HG03558 (cell line): ENCODE data around the gene GAREM2.

Source experiments
- ATAC-seq: cut with Tn5 transposase; IDR thresholded peaks from one replicate; pipeline ENCODE4 v1.9.1; 2021; ENCODE audit warnings: moderate number of reproducible peaks; ENCODE audit not compliant: unreplicated experiment; ENCODE audit errors: extremely low read depth

Gene GAREM2

GRCh38 chr2:26224095-26224494, 51.2 kb downstream of the GAREM2 start:
- no peak for ATAC-seq

GRCh38 chr2:26229595-26229994, 56.7 kb downstream of the GAREM2 start:
- ATAC-seq = no peak

- no peak for ATAC-seq
Measured at GRCh38 chr2:26230806-26231205, 57.9 kb downstream of the GAREM2 start.

DNA sequence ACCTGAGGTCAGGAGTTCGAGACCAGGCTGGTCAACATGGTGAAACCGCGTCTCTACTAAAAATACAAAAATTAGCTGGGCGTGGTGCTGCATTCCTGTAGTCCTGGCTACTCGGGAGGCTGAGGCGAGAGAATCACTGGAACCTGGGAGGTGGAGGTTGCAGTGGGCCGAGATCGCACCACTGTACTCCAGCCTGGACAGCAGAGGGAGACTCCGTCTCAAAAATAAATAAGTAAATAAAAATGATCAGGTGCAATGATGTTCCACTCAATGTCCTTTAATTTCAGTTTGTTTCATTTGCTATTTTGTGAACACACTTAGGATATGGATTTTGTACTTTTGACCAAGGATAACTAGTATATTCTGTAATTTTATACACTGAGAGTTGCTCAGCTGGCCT, 62.2 kb downstream of the GAREM2 start:
- no peak for ATAC-seq

DNA sequence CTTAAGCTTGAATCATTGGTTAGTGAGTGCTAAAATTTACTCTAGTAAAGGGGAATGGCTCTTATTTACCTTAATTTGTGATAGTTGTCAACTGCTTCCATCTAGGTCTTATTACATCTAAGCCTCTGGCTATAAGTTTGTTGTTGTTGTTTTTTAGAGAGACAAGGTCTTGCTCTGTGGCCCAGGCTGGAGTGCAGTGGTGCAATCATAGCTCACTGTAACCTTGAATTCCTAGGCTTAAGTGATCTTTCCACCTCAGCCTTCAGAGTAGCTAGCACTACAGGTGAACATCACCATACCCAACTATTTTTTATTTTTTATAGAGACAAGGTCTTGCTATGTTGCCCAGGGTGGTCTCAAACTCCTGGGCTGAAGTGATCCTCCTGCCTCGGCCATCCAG, 65.0 kb downstream of the GAREM2 start:
- no peak for ATAC-seq

GRCh38 chr2:26238311-26238958, 65.5 kb downstream of the GAREM2 start:
- no peak for ATAC-seq
